GM23248 (cell line): ENCODE results near the gene EDDM13. TPM values are rescaled to one million over a fixed set of nuclear protein-coding genes. Genes with fewer than 3 reads are reported as not detected.
A peak's percentile ranks its signal among the peaks of the same experiment; 100 is the strongest.

Experiments used
- DNase-seq: peaks from one replicate; pipeline ENCODE4 v3.0.0-alpha.2; 2015
- H2AFZ ChIP-seq: fragments of 200-600 bp; sonication (generic); 2 replicates; pipeline ENCODE4 v1.6.1; 2016; ENCODE audit warnings: antibody characterized with exemption
- H3F3A ChIP-seq: fragments of 200-600 bp; sonication (generic); 2 replicates; pipeline ENCODE4 v1.6.1; 2016; ENCODE audit warnings: mild to moderate bottlenecking, antibody characterized with exemption, mixed run types; ENCODE audit not compliant: insufficient read depth
- H3K27ac ChIP-seq: fragments of 200-600 bp; sonication (generic); 2 replicates; pipeline ENCODE4 v1.5.1; 2016; ENCODE audit warnings: mild to moderate bottlenecking
- H3K27me3 ChIP-seq: fragments of 200-600 bp; sonication (generic); replicated peaks from 2 replicates; pipeline ENCODE4 v1.6.1; 2016; ENCODE audit warnings: mild to moderate bottlenecking; ENCODE audit not compliant: insufficient read depth
- H3K36me3 ChIP-seq: fragments of 200-600 bp; sonication (generic); 2 replicates; pipeline ENCODE4 v1.6.1; 2016; ENCODE audit warnings: low read depth, mild to moderate bottlenecking
- H3K4me1 ChIP-seq: fragments of 200-600 bp; sonication (generic); 2 replicates; pipeline ENCODE4 v1.6.1; 2016; ENCODE audit warnings: mild to moderate bottlenecking; ENCODE audit not compliant: insufficient read depth
- H3K4me2 ChIP-seq: fragments of 200-600 bp; sonication (generic); one replicate; pipeline ENCODE4 v1.6.1; 2016; ENCODE audit warnings: mild to moderate bottlenecking; ENCODE audit not compliant: unreplicated experiment
- H3K4me3 ChIP-seq: fragments of 200-600 bp; sonication (generic); 2 replicates; pipeline ENCODE4 v1.5.1; 2016; ENCODE audit warnings: mild to moderate bottlenecking
- H3K79me2 ChIP-seq: fragments of 200-600 bp; sonication (generic); 2 replicates; pipeline ENCODE4 v1.6.1; 2016; ENCODE audit warnings: mild to moderate bottlenecking; ENCODE audit not compliant: insufficient read depth
- H3K9ac ChIP-seq: fragments of 200-600 bp; sonication (generic); 2 replicates; pipeline ENCODE4 v1.6.1; 2016; ENCODE audit warnings: mild to moderate bottlenecking
- H3K9me2 ChIP-seq: fragments of 200-600 bp; sonication (generic); 2 replicates; pipeline ENCODE4 v1.6.1; 2016; ENCODE audit warnings: mixed run types, mild to moderate bottlenecking, moderate library complexity; ENCODE audit not compliant: insufficient read depth
- H3K9me3 ChIP-seq: fragments of 200-600 bp; sonication (generic); one replicate; pipeline ENCODE4 v1.6.1; 2017; ENCODE audit warnings: low read depth
- H4K20me1 ChIP-seq: fragments of 200-600 bp; sonication (generic); 2 replicates; pipeline ENCODE4 v1.6.0; 2016; ENCODE audit not compliant: insufficient read depth
- EZH2 ChIP-seq: fragments of 200-600 bp; sonication (generic); IDR thresholded peaks from 2 replicates; pipeline ENCODE4 v1.6.1; 2018; ENCODE audit warnings: antibody characterized with exemption, mild to moderate bottlenecking; ENCODE audit not compliant: insufficient read depth, poor library complexity, severe bottlenecking
- EZH2phosphoT487 ChIP-seq: fragments of 200-600 bp; sonication (generic); IDR thresholded peaks from 2 replicates; pipeline ENCODE4 v1.6.1; 2018; ENCODE audit warnings: antibody characterized with exemption, moderate library complexity, mild to moderate bottlenecking, low read depth; ENCODE audit not compliant: insufficient read depth
- WGBS, 2 experiments: methylation state at CpG; one replicate each; pipeline ENCODE4 v1.1.6; 2015 to 2017; ENCODE audit warnings: low lambda C conversion rate in 2 of 2, low coverage in 1 of 2; ENCODE audit errors: missing lambda C conversion rate in 2 of 2; 5-methylcytosine and 5-hydroxymethylcytosine counted together
- in situ Hi-C: fragments of 300-500 bp; cut with MboI; formaldehyde crosslinking; loops from 2 replicates; pipeline ENCODE4 v1.15.0; 2020
- polyA plus RNA-seq: library from polyadenylated mRNA; unstranded; fragments of >200 nt; fragmentation: Nextera tagmentation; extraction: Ambion mirVana; gene quantifications from 2 replicates; pipeline ENCODE4 v1.2.1, GENCODE V29; 2016
- total RNA-seq: library from RNA; depleted of rRNA; stranded (reverse); fragments of >200 nt; shearing (Covaris generic); gene quantifications from 2 replicates; pipeline ENCODE4 v1.2.3, GENCODE V29; 2014

EDDM13 gene
- total and polyA plus RNA-seq, 2 experiments from 2014 or later = not detected

DNA sequence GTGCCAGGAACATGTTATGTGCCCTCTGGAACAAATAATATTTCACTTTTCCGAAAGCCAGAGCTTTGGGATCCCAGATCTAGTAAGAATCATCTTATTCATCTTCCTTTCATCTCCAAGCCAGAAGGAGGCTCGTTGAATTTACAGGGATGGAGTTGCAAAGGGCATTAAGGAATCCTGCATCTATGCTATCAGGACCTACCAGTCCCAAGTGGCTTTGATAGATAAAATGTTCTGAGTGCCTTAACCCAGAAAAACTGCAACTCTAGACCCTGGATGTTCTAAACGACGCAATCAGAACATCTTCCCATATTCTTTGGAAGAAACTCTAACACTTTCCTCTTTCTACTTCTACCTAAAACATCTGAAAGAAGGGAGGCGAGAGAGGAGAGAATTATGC, 9.2 kb upstream of the EDDM13 start:
- Histone ChIP-seq H2AFZ (no peak overlapping the region), H3K9me2 (no peaks in the 10 kb centered on the region), H3F3A (no peaks in the 10 kb centered on the region), H4K20me1 (no peaks in the 10 kb centered on the region), H3K4me1 (no peaks in the 10 kb centered on the region), H3K4me2 (no peak overlapping the region), H3K79me2 (no peaks in the 10 kb centered on the region), H3K27me3 (no peaks in the 10 kb centered on the region), H3K9ac (no peak overlapping the region), H3K27ac (no peak overlapping the region), H3K9me3 (no peaks in the 10 kb centered on the region), H3K36me3 (no peaks in the 10 kb centered on the region), H3K4me3 (no peak overlapping the region)
- no peak for DNase-seq
- 90 to 96% methylated on average over 5 of the region's 5 CpGs for WGBS, 2 experiments
- no peak for TF ChIP-seq EZH2phosphoT487
- TF ChIP-seq EZH2 = no peak
- in situ Hi-C loops = no loop called here

DNA sequence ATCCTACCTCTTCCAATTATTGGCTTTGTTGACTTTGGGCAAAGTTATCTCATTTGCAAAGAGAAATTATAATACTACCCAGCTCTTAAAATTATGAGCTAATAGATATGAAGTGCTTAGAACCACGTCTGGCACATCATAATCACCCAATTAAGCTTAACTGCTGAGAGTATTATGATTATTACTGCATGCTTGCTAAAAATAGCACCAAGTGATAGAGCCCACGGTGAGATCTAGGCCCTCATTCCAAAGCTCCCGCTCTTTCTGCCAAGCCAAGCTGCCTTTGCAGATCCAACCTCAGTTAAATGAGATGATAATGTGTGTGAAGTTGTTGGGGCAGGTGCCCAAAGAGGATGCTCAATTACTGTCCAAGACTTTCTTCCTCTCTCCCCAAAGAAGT, 6.5 kb upstream of the EDDM13 start:
- no peaks in the 10 kb centered on the region for H3K79me2 ChIP-seq
- H3K27me3 ChIP-seq = no peaks in the 10 kb centered on the region
- DNase-seq = no peak
- H3K36me3 ChIP-seq = peaks cover 4% of the 10 kb centered on the region; the same call in 1 of the 2 replicates
- H3K27ac ChIP-seq = no peak overlapping the region
- H3K9me2 ChIP-seq = no peaks in the 10 kb centered on the region
- TF ChIP-seq EZH2phosphoT487 (no peak), EZH2 (no peak)
- no peaks in the 10 kb centered on the region for H4K20me1 ChIP-seq
- H2AFZ ChIP-seq = no peak overlapping the region
- no peaks in the 10 kb centered on the region for H3F3A ChIP-seq
- no peak overlapping the region for H3K4me2 ChIP-seq
- H3K4me3 ChIP-seq = no peak overlapping the region
- WGBS, 2 experiments = 56 to 60% methylated on average over 3 of the region's 3 CpGs
- H3K4me1 ChIP-seq = no peaks in the 10 kb centered on the region
- in situ Hi-C loops = no loop called here
- no peaks in the 10 kb centered on the region for H3K9me3 ChIP-seq
- no peak overlapping the region for H3K9ac ChIP-seq

DNA sequence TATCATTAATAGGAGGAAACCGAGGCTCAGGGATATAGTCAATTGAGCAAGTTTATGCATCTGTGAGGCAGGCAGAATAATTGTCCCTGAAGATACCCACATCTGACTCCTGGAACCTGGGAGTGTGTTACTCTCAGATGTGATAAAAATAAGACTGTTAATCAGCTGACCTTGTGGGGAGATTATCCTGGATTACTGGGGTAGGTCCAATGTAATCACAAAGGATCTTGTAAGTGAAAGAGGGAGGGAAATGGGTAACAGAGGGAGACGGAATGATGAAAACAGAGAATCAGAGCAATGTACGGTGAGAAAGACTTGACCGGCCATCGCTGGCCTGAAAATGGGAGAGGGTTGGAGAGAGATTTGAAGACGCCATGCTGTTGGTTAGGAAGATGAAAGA, 3.2 kb upstream of the EDDM13 start:
- no peak overlapping the region for H3K9ac ChIP-seq
- no peak for DNase-seq
- H3K4me1 ChIP-seq = no peaks in the 10 kb centered on the region
- H3K4me2 ChIP-seq = no peak overlapping the region
- no peaks in the 10 kb centered on the region for H3F3A ChIP-seq
- TF ChIP-seq EZH2 (no peak), EZH2phosphoT487 (no peak)
- no peaks in the 10 kb centered on the region for H3K27me3 ChIP-seq
- H2AFZ ChIP-seq = no peak overlapping the region
- in situ Hi-C loops = no loop called here
- WGBS, 2 experiments = 95 to 97% methylated on average over 6 of the region's 6 CpGs
- no peaks in the 10 kb centered on the region for H3K79me2 ChIP-seq
- H3K9me2 ChIP-seq = no peaks in the 10 kb centered on the region
- no peaks in the 10 kb centered on the region for H3K9me3 ChIP-seq
- H3K36me3 ChIP-seq = peaks cover 4% of the 10 kb centered on the region; the same call in 1 of the 2 replicates
- no peak overlapping the region for H3K27ac ChIP-seq
- no peaks in the 10 kb centered on the region for H4K20me1 ChIP-seq
- H3K4me3 ChIP-seq = no peak overlapping the region

DNA sequence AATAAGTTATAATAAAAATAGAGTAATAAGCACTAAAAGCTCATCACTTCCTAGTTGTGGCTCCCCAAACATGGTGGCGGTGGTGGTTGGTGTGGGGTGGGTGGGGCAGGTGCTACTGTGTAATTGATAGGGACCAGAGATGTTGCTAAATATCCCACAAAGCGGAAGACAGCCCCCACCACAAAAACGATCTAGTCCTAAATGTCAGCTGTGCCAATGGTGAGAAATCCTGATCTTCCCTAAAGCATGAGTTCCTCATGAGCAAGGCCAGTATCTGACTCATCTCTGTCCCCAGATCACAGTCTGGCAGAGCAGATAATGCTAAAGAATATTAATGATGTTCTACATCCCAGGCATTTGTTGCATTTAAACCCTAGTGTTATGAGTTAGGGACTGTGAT, 1.9 kb upstream of the EDDM13 start:
- no peak overlapping the region for H3K4me2 ChIP-seq
- in situ Hi-C loops = no loop called here
- no peaks in the 10 kb centered on the region for H4K20me1 ChIP-seq
- H3F3A ChIP-seq = no peaks in the 10 kb centered on the region
- H3K27ac ChIP-seq = no peak overlapping the region
- H3K27me3 ChIP-seq = no peaks in the 10 kb centered on the region
- no peaks in the 10 kb centered on the region for H3K4me1 ChIP-seq
- no peaks in the 10 kb centered on the region for H3K79me2 ChIP-seq
- H3K9me2 ChIP-seq = no peaks in the 10 kb centered on the region
- H3K4me3 ChIP-seq = no peak overlapping the region
- peak; percentile 28 for DNase-seq
- H3K9ac ChIP-seq = no peak overlapping the region
- H3K36me3 ChIP-seq = peaks cover 4% of the 10 kb centered on the region; the same call in 1 of the 2 replicates
- no peaks in the 10 kb centered on the region for H3K9me3 ChIP-seq
- TF ChIP-seq EZH2 (no peak), EZH2phosphoT487 (no peak)
- no peak overlapping the region for H2AFZ ChIP-seq
- 86 to 92% methylated on average over 3 of the region's 3 CpGs for WGBS, 2 experiments

DNA sequence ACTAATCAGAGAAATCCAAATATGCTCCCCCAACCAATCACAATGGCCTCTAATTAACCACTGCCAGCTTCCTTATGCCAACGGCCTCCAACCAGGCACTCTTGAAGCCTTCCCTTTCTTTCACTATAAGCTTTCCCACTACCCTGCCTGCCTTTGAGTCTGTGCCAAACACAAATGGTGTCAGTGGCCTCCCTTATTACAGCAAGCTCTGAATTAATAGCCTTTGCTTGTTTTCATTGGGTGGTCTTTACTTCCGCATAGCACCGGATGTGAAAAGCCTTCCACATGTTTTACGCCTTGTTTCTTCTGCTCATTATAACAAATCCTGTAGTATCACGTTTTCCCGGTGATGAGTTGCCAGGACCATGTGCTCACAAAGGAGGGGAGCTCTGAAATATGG, 1.4 kb upstream of the EDDM13 start:
- in situ Hi-C loops = no loop called here
- H3K9ac ChIP-seq = no peak overlapping the region
- 97 to 99% methylated on average over 6 of the region's 6 CpGs for whole genome bisulfite sequencing, 2 experiments
- DNase-seq = no peak
- TF ChIP-seq EZH2phosphoT487 = no peak
- no peak for TF ChIP-seq EZH2
- no peaks in the 10 kb centered on the region for H3K79me2 ChIP-seq
- peaks cover 4% of the 10 kb centered on the region; the same call in 1 of the 2 replicates for H3K36me3 ChIP-seq
- no peak overlapping the region for H3K4me3 ChIP-seq
- H3K27me3 ChIP-seq = no peaks in the 10 kb centered on the region
- no peaks in the 10 kb centered on the region for H3K9me2 ChIP-seq
- no peak overlapping the region for H3K27ac ChIP-seq
- H3K4me2 ChIP-seq = no peak overlapping the region
- no peaks in the 10 kb centered on the region for H4K20me1 ChIP-seq
- no peaks in the 10 kb centered on the region for H3F3A ChIP-seq
- H2AFZ ChIP-seq = no peak overlapping the region
- no peaks in the 10 kb centered on the region for H3K9me3 ChIP-seq
- no peaks in the 10 kb centered on the region for H3K4me1 ChIP-seq
